Activated naive CD4-positive, alpha-beta T cell treated with anti-CD3 and anti-CD28 coated beads, Interleukin-2, amount 50 U/mL, for 72 hours (primary cell): ENCODE results near the gene RNU1-1. TPM values are rescaled to one million over a fixed set of nuclear protein-coding genes. Genes with fewer than 3 reads are reported as not detected.
"Not testable (repeated sequence)": the region's sequence is repeated elsewhere in the genome, so short reads cannot be mapped to it uniquely, and the experiment has no call there.

ENCODE experiments used
- ATAC-seq, 2 donors: fragments of 150-1000 bp; cut with Tn5 transposase; 2 replicates each; pipeline ENCODE4 v1.10.0; 2021; ENCODE audit warnings: mild to moderate bottlenecking in 2 of 2, moderate library complexity in 2 of 2
- DNase-seq, 2 donors: peaks; one replicate each; pipeline ENCODE4 v3.0.0; 2021 to 2022; ENCODE audit warnings: low spot score in 2 of 2
- H3K27ac Mint-ChIP-seq, 2 donors: one replicate each; pipeline ENCODE4 v1.8.0; 2022; ENCODE audit warnings: mild to moderate bottlenecking in 2 of 2, mixed read lengths in 2 of 2
- H3K36me3 Mint-ChIP-seq, 2 donors: one replicate each; pipeline ENCODE4 v1.8.0; 2022; ENCODE audit warnings: mixed read lengths in 2 of 2
- H3K9me3 Mint-ChIP-seq, 2 donors: one replicate each; pipeline ENCODE4 v1.8.0; 2022; ENCODE audit warnings: mixed read lengths in 2 of 2
- total RNA-seq, 2 donors: library from RNA; stranded (reverse); gene quantifications; one replicate each; pipeline ENCODE4 v1.2.3, GENCODE V29; 2022

Gene RNU1-1
- total RNA-seq, 2 donors from 2014 or later: 1,082 to 1,722 TPM

- peak overlapping the region in 1 of 2 donors; percentile 30 for H3K27ac Mint-ChIP-seq
- H3K36me3 Mint-ChIP-seq: no peaks in the 10 kb centered on the region
- DNase-seq (no peak), ATAC-seq (no peak)
- H3K9me3 Mint-ChIP-seq: no peaks in the 10 kb centered on the region
These were observed 29.6 kb downstream of the RNU1-1 start for GRCh38 chr1:16484501-16484835.

DNA sequence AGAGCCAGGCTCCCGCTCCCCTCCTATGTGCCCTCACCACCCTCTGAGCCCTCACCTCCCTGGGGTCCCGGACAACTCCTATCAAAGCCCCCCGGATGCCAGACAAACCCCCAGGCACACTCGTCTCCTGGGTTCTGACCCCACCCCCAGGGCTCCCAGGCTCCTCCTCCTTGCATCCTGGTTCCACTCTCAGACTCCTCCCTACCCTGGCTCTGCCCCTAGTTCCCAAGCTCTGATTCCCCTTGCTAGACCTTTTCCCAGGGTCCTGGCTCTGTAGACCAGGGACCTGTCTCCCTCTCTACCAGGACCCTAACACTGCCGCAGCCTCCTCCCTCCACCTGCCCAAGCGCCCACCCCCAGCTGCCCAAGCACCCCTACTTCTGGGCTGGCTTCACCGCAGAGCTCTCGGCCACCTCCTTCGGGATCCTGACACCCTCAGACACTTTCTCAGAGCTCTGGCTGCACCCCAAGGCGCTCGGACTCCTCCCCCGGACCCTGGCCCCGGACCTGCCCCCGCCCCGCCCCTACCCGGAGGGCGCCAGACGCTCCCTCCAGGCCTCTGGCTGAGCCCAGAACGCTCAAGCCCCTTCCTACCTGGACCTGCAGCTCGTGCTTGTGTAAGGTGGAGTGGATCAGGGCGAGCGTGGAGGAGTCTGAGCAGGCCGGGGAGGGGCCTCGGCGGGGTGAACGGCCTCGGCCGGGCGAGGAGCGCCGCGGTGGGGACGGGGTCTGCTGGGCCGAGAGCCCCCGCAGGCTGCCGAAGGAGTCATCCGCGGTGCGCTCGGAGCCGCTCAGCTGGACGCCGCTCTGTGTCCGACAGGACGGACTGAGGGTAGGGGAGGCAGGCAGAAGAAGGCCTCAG, 30.2 kb downstream of the RNU1-1 start:
- not testable (repeated sequence) for H3K36me3 Mint-ChIP-seq, DNase-seq, ATAC-seq, H3K9me3 Mint-ChIP-seq, H3K27ac Mint-ChIP-seq

GRCh38 chr1:16483146-16483545, 30.9 kb downstream of the RNU1-1 start:
- not testable (repeated sequence) for DNase-seq, ATAC-seq, H3K27ac Mint-ChIP-seq, H3K36me3 Mint-ChIP-seq, H3K9me3 Mint-ChIP-seq

DNA sequence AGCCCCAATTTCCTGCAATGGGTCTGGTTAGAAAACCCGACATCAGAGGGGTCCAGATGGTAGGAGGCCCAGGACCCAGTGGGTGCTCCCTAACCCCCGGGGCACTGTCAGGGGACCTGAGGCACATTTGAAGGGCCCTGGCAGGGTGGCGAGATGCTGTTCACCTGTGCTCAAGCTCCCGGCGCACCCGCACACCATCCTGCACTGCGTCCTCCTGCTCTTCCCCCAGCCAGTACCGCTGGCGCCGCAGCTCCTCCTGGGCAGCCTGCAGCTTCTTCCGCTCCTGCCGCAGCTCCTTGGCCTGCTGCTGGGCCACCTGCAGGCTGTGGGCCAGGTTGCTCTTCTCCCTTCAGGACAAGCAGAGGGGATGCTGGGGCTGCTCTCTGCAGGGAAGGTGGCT, 36.0 kb downstream of the RNU1-1 start:
- peak in 1 of 2 donors; percentile 19 for ATAC-seq
- peak overlapping the region in 1 of 2 donors; percentile 46 for H3K27ac Mint-ChIP-seq
- H3K36me3 Mint-ChIP-seq: no peaks in the 10 kb centered on the region
- no peaks in the 10 kb centered on the region for H3K9me3 Mint-ChIP-seq
- DNase-seq: no peak

GRCh38 chr1:16475771-16476770, 38.0 kb downstream of the RNU1-1 start:
- H3K36me3 Mint-ChIP-seq, DNase-seq, H3K9me3 Mint-ChIP-seq, H3K27ac Mint-ChIP-seq: not testable (repeated sequence)
- ATAC-seq: peak in 1 of 2 donors; percentile 27

DNA sequence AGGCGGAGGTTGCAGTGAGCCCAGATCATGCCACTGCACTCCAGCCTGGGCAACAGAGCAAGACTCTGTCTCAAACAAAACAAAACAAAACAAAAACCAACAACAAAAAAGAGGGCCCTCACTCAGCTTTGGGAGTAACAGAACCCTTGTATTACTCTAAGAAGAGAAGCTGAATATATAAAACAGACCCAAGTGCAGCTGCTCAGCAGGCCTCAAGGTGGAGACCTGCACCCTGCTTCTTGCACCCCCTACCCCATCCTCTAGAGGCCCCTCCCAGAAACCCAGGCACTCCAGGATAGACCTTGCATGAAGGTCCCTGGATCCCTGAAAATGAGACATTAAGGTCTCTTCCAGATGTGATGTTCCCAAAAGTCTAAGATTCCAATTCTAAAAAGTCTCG, 39.2 kb downstream of the RNU1-1 start:
- H3K36me3 Mint-ChIP-seq, DNase-seq, H3K27ac Mint-ChIP-seq, H3K9me3 Mint-ChIP-seq: not testable (repeated sequence)
- ATAC-seq: peak; percentile 56 to 58

- Mint-ChIP-seq H3K27ac (no peak overlapping the region), H3K36me3 (no peaks in the 10 kb centered on the region), H3K9me3 (no peaks in the 10 kb centered on the region)
- DNase-seq (no peak), ATAC-seq (no peak)
These were observed 39.8 kb downstream of the RNU1-1 start for GRCh38 chr1:16474166-16474800.

- no peak for ATAC-seq
- no peaks in the 10 kb centered on the region for H3K9me3 Mint-ChIP-seq
- no peak overlapping the region for H3K27ac Mint-ChIP-seq
- DNase-seq: no peak
- H3K36me3 Mint-ChIP-seq: no peaks in the 10 kb centered on the region
These were observed 45.5 kb downstream of the RNU1-1 start for GRCh38 chr1:16468558-16468957.

DNA sequence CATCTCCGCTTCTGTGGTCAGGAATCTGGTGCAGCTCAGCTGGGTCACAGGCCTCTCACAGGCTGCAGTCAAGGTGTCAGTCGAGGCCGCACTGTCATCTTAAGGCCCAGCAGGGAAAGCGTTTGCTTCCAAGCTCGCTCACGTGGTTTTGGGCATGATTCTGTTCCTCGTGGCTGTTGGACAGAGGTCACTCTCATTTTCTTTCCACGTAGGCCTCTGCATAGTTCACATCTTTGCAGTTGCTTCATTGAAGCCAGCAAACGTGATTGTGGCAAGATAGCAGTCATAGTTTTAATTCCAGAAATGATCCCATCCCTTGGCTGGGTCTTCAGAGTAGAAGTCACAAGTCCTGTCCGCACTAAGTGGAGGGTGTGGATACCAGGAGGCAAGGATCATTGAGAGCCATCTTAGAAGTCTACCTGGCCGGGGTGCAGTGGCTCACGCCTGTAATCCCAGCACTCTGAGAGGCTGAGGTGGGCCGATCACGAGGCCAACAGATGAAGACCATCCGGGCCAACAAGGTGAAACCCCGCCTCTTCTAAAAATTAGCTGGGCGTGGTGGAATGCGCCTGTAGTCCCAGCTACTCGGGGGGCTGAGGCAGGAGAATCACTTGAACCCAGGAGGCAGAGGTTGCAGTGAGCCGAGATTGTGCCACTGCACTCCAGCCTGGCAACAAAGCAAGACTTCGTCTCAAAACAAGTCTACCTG, 49.0 kb downstream of the RNU1-1 start:
- Mint-ChIP-seq H3K27ac (no peak overlapping the region), H3K9me3 (no peaks in the 10 kb centered on the region), H3K36me3 (peaks cover 0 to 4% of the 10 kb centered on the region in 2 donors)
- ATAC-seq: no peak
- DNase-seq: no peak

Other genes starting within 250 kb of the RNU1-1 start
- gene FBXO42, start 161.8 kb downstream of the RNU1-1 start, total RNA-seq: 10 to 100 TPM; 12.6 to 23.4 TPM
- gene SZRD1, start 147.0 kb downstream of the RNU1-1 start, total RNA-seq: 100 to 1,000 TPM; 151 to 170 TPM
- gene SPATA21, start 76.9 kb downstream of the RNU1-1 start, total RNA-seq: not detected
- gene NECAP2, start 73.6 kb downstream of the RNU1-1 start, total RNA-seq: 10 to 100 TPM; 58.8 to 69.5 TPM
- gene NBPF1, start 99.3 kb upstream of the RNU1-1 start, total RNA-seq: 1 to 10 TPM; 6.2 to 6.5 TPM
- gene RNU1-3, start 152.7 kb upstream of the RNU1-1 start, total RNA-seq: 1,000 to 10,000 TPM; 1,082 to 1,722 TPM
- gene RNU1-4, start 226.2 kb upstream of the RNU1-1 start, total RNA-seq: 1,000 to 10,000 TPM; 1,082 to 1,722 TPM